Activated CD8-positive, alpha-beta memory T cell treated with anti-CD3 and anti-CD28 coated beads for 1 hour (primary cell): ENCODE measurements around the gene GAGE12D.
"Not testable (repeated sequence)": the region's sequence is repeated elsewhere in the genome, so short reads cannot be mapped to it uniquely, and the experiment has no call there.

Experiments used
- DNase-seq, 2 donors: peaks; one replicate each; pipeline ENCODE4 v3.0.0-alpha.2; 2020; ENCODE audit warnings: low read depth in 1 of 2; ENCODE audit errors: extremely low read depth in 1 of 2

Gene GAGE12D

GRCh38 chrX:49541433-49541832, at the start of gene GAGE12D:
Gene GAGE12D, plus strand, starts transcription at chrX:49541733. Its CDS starts 1,155 bp downstream, at chrX:49542888.
- DNase-seq = not testable (repeated sequence)

- not testable (repeated sequence) for DNase-seq
Observed at GRCh38 chrX:49531877-49532276, 9.7 kb upstream of the GAGE12D start, which contains the start of gene GAGE12C. Gene GAGE12C, plus strand, starts transcription at chrX:49532177. Its CDS starts 1,155 bp downstream, at chrX:49533332.

- not testable (repeated sequence) for DNase-seq
Observed at GRCh38 chrX:49550989-49551388, 9.5 kb downstream of the GAGE12D start, which contains the start of gene GAGE12E. Gene GAGE12E, plus strand, starts transcription at chrX:49551289. Its CDS starts 1,155 bp downstream, at chrX:49552444.

- DNase-seq = not testable (repeated sequence)
Observed at GRCh38 chrX:49560542-49560941, 19.0 kb downstream of the GAGE12D start, which contains the start of gene GAGE12F. Gene GAGE12F, plus strand, starts transcription at chrX:49560842. Its CDS starts 1,155 bp downstream, at chrX:49561997.

- not testable (repeated sequence) for DNase-seq
Observed at GRCh38 chrX:49568728-49569127, 27.2 kb downstream of the GAGE12D start.

- not testable (repeated sequence) for DNase-seq
Observed at GRCh38 chrX:49569152-49569551, 27.6 kb downstream of the GAGE12D start.

- DNase-seq = not testable (repeated sequence)
Observed at GRCh38 chrX:49570100-49570499, 28.6 kb downstream of the GAGE12D start, which contains the start of gene GAGE12G. Gene GAGE12G, plus strand, starts transcription at chrX:49570400. Its CDS starts 1,155 bp downstream, at chrX:49571555.

- not testable (repeated sequence) for DNase-seq
Observed at GRCh38 chrX:49579649-49580048, 38.1 kb downstream of the GAGE12D start, which contains the start of gene GAGE12H. Gene GAGE12H, plus strand, starts transcription at chrX:49579949. Its CDS starts 1,155 bp downstream, at chrX:49581104.

- not testable (repeated sequence) for DNase-seq
Observed at GRCh38 chrX:49589196-49589595, 47.7 kb downstream of the GAGE12D start, which contains the start of gene GAGE2A. Gene GAGE2A, plus strand, starts transcription at chrX:49589496. Its CDS starts 1,155 bp downstream, at chrX:49590651.

GRCh38 chrX:49589769-49590478, 48.4 kb downstream of the GAGE12D start:
- DNase-seq = not testable (repeated sequence)

GRCh38 chrX:49590488-49590887, 49.0 kb downstream of the GAGE12D start:
- not testable (repeated sequence) for DNase-seq
